Fibroblast of mammary gland (primary cell): ENCODE data around the gene CHST8.

Source experiments
- DNase-seq: peaks from one replicate; pipeline ENCODE4 v3.0.0-alpha.2; 2010; ENCODE audit warnings: low read depth
- H3K4me3 ChIP-seq: 2 replicates; pipeline ENCODE4 v1.5.1; 2011; ENCODE audit warnings: low read depth, mild to moderate bottlenecking, low read length, moderate library complexity; ENCODE audit not compliant: control insufficient read depth
- TF ChIP-seq, protein P1 (sequence below): conservative IDR thresholded peaks from 2 replicates; pipeline ENCODE4 v1.5.1; 2011; ENCODE audit warnings: low read depth, low read length, inconsistent platforms; ENCODE audit not compliant: control insufficient read depth, insufficient read depth

Gene CHST8

GRCh38 chr19:33641261-33641660 lies 19.5 kb downstream of the CHST8 start:
- no peak overlapping the region for H3K4me3 ChIP-seq
- TF ChIP-seq, protein P1, sequence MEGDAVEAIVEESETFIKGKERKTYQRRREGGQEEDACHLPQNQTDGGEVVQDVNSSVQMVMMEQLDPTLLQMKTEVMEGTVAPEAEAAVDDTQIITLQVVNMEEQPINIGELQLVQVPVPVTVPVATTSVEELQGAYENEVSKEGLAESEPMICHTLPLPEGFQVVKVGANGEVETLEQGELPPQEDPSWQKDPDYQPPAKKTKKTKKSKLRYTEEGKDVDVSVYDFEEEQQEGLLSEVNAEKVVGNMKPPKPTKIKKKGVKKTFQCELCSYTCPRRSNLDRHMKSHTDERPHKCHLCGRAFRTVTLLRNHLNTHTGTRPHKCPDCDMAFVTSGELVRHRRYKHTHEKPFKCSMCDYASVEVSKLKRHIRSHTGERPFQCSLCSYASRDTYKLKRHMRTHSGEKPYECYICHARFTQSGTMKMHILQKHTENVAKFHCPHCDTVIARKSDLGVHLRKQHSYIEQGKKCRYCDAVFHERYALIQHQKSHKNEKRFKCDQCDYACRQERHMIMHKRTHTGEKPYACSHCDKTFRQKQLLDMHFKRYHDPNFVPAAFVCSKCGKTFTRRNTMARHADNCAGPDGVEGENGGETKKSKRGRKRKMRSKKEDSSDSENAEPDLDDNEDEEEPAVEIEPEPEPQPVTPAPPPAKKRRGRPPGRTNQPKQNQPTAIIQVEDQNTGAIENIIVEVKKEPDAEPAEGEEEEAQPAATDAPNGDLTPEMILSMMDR: no peak
- DNase-seq: no peak

DNA sequence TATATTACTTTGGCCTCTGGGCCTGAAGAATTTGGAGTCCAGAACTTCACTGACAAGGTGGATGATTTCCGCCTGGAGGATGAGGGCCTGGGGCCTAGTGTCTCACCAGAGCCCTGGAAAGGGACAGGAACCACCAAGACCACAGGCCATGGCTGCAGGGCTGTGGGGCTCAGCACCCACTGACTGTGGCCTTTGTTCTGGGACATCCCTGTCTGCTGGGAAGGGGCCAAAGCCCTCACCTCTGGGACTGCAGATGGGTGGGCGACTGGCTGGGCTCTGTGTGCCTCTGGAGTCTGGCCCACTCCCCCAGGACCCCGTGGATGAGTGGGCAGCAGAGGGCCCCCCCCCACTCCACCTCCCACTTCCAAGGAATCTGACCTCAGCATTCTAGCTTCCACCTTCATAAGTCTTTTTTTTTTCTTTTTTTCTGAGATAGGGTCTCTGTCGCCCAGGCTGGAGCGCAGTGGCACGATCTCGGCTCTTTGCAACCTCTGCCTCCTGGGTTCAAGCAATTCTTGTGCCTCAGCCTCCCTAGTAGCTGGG lies 20.3 kb downstream of the CHST8 start:
- TF ChIP-seq, protein P1: no peak
- no peak for DNase-seq

GRCh38 chr19:33644284-33644836 lies 22.6 kb downstream of the CHST8 start:
- no peak overlapping the region for H3K4me3 ChIP-seq
- TF ChIP-seq, protein P1: no peak
- DNase-seq: no peak

More for the DNA sequence above, 20.3 kb downstream of the CHST8 start:
- no peak overlapping the region for H3K4me3 ChIP-seq

DNA sequence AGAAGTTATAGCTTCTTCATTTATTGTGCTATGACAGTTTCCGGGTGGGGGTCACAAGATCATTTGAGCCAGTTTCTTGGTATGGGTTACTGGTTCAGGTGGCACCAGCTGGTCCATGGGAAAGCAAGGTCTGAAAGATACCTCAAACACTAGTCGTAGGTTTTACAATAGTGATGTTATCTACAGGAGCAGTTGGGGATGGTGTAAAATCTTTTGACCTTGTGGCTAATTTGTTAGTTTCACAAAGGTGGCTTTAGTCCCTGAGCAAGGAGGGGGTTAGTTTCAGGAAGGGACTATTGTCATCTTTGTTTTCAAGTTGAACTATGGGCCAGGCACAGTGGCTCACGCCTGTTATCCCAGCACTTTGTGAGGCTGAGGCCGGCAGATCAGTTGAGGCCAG lies 24.6 kb downstream of the CHST8 start:
- DNase-seq: no peak
- no peak overlapping the region for H3K4me3 ChIP-seq
- TF ChIP-seq, protein P1: no peak

DNA sequence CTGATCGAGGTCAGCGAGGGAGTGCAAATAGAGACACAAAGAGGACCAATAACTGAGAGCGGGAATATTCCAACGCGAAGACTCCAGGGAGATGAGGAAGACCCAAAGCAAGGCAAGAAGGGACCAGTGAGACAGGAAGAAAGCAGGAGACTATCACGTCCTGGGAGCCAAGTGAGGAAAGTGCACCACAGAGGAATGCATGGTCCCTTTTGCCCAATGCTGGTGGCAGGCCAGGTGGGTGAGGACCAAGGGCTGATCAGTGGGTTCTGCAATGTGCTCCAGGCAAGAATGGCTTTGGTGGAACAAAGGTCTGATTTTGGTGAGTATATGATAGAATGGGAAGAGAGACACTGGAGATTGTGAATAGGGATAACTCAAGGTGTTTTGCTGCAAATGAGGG lies 25.4 kb downstream of the CHST8 start:
- TF ChIP-seq, protein P1: no peak
- no peak overlapping the region for H3K4me3 ChIP-seq
- no peak for DNase-seq

GRCh38 chr19:33649627-33650305 lies 28.0 kb downstream of the CHST8 start:
- no peak overlapping the region for H3K4me3 ChIP-seq
- TF ChIP-seq, protein P1: no peak
- no peak for DNase-seq
